GM19452 (cell line): ENCODE data around the gene MGST1.
"Not testable (repeated sequence)": the region's sequence is repeated elsewhere in the genome, so short reads cannot be mapped to it uniquely, and the experiment has no call there.

ENCODE experiments used
- ATAC-seq: cut with Tn5 transposase; IDR thresholded peaks from one replicate; pipeline ENCODE4 v1.9.1; 2021; ENCODE audit not compliant: unreplicated experiment

Gene MGST1

DNA sequence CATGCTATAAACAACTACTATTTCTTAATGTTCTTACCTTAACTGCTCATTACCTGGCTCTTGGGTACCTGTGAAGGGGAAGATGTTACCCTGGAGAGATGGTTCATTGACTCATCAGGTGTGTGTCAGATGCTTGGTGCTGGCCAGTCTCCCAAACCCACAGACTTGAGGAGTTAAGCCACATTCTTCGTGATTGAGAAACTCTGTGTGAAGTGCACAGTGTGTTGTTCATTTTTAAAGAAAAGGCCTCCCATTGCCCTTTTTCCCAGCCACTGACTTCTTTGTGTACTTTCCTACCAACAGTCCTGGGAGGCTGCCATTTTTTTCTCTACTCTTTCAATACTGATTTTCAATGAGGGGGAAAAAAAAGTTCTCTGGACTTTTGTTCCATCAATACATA is 3.2 kb downstream of the MGST1 start:
- ATAC-seq = no peak

DNA sequence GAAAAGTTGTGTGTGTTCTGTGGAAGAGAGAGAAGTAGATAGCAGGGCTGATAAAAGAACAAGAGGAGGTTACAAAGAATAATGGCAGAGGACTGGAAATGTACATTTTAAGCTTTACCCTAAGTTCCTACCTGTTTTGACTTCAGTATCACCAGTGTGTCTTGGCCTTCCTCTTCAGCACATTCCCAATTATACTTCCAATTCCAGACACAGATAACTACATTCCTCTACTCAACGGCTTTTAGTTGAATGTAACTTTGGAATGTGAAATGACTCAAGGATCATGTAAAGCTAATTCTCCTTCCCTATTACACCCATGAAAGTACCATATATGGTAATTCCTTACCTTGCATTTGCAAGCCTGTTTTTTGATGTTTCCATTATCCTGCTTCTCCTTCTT is 5.0 kb downstream of the MGST1 start:
- ATAC-seq = no peak

DNA sequence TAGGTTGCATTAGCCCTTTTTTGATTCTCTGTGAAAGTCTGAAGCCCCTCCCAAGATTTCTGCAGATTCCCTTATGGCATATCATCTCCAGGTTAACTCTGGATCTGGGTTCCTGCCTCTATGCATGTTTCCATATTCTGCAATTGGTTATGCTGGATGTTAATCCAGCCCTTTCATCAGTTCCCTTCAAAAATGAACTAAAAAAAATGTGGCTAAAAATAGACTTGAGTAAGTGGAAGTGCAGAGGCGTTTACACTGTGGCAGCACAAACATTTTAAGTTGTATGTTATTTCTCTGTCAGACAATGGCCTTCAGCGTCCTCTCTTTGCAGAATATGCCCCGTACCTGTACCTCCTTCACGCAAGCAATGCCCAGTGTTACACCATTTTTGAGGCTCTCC is 11.4 kb downstream of the MGST1 start:
- ATAC-seq = no peak

DNA sequence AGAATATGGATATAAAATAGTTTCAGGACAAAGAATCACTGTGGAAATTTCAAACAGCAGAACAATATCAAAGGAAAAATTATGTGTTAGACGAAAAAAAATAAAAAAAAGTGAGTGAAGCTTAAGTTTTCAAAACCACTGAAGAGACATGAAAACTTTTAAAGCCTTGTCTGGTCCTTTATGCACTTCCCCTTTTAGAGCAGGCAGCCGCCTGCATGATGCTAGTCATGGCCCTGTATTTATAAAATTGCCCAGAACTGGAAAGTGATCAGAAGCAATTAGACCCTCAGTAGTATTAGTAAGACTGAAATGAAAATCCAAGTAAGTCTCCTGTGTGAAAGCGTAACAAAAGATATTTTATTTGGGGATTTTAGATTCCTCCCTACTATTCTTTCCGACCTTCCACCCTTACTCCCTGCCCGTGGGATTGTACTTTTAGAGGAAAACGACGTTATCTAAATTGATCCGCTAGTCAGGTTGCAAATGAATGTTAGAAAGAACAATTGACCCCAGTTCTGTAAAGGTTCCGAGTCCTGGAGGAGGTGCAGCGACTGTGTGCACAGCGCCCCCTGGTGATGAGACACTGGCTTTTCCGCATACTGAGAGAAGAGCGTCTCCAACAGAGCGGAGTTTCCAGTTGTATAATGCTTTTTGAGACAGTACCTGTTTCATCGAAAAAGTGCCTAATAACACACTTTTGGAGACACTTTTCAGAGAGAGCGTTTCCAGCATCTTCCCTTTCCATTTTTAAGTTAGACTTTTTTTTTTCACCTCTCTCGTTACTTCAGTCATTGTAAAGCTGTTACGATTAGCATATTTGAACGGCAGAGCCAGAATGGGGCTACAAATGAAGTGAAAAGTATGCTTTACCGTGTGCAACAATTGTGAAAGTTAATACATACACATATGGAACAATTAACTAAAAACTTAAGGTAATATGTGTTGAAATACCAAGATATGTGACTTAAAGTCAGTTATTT is 12.4 kb downstream of the MGST1 start:
- ATAC-seq = no peak

DNA sequence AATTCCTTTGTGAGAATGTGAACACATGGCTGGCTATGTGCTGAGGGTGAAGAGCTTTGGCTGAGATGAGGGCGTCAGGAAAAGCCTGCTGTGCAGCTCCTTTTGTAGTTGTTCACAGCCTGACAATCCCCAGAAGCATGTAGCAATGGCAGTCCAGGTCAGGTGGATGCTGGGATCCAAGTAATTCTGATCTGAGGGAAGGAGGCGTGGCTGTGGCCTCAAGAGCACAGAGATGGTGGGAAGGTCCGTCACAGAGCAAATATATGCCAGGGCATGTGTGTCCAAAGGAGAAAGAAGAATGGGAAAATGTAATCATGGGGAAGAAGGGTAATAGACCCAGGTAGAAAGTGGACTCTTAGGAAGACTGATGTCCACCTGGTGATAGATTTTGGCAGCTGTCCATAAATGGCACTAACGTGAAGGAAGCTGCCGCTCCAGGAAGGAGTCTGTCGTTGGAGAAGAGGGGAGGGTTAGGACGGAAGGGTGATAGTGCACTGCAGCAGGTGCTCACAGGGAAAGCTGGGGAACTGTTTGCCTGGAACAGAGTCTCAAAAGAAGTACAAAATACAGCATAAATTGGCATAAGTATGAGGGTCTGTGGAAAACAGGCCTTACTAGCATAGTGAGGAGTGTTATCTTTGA is 13.8 kb downstream of the MGST1 start:
- ATAC-seq = no peak

DNA sequence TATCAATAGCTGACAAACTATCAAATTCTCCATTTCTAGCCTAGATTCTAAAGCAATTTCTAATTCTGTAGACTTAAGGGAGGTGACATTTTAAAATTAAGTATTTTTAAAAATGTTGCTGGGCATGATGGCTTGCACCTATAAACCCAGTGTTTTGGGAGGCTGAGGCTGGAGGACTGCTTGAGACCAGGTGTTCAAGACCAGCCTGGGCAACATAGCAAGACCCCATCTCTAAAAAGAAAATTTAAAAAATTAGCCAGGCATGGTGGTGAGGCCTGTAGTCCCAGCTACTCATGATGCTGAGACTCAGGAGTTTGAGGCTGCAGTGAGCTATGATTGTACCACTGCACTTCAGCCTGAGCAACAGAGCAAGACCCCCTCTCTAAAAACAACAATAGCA is 15.1 kb downstream of the MGST1 start:
- ATAC-seq = no peak

DNA sequence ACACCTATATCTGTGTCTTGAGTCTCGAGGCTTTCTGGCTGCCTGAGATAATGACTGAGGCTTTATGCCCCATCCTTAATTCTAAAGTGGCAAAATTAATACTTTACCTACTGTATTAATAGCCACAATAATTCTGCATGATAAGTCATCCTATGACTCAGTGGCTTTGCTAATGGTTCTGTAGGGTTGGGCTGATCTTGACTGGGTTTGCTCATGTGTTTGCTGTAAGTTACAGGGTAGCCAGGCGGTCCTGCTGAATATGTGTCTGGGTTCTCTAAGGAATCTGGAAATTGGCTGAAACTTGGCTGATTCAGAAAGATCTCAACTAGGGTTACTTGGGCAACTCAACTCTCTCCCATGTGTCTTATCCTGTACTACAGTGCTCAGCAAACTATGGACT is 21.7 kb downstream of the MGST1 start:
- ATAC-seq = no peak

DNA sequence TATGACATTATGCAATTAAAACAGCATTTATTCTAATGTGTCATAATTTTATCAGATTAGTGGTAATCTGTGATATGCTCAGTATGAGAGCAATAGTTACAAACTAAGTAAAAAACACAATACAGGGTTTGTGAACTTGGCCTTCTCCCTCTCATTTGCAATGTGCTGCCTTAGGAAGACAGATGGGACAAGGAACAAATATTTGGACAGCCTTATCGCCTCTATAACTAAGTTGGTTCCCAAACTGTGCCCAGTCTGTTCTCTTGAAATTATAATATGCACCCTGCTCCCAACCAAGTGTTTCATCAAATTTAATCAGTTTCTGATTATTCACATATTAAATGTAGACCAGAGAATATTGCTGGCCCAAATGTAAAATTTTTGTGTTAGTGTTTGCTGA is 22.7 kb downstream of the MGST1 start:
- no peak for ATAC-seq

DNA sequence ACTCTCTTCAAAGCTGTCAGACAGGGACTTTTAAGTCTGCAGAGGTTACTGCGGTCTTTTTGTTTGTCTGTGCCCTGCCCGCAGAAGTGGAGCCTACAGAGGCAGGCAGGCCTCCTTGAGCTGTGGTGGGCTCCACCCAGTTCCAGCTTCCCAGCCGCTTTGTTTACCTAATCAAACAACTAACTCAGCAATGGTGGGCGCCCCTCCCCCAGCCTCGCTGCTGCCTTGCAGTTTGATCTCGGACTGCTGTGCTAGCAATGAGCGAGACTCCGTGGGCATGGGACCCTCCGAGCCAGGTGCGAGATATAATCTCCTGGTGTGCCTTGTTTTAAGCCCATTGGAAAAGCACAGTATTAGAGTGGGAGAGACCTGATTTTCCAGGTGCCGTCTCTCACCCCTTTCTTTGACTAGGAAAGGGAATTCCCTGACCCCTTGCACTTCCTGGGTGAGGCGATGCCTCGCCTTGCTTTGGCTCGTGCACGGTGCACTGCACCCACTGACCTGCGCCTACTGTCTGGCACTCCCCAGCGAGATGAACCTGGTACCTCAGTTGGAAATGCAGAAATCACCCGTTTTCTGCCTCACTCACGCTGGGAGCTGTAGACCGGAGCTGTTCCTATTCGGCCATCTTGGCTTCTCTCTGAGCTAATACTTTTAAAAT is 35.3 kb downstream of the MGST1 start:
- ATAC-seq = not testable (repeated sequence)

DNA sequence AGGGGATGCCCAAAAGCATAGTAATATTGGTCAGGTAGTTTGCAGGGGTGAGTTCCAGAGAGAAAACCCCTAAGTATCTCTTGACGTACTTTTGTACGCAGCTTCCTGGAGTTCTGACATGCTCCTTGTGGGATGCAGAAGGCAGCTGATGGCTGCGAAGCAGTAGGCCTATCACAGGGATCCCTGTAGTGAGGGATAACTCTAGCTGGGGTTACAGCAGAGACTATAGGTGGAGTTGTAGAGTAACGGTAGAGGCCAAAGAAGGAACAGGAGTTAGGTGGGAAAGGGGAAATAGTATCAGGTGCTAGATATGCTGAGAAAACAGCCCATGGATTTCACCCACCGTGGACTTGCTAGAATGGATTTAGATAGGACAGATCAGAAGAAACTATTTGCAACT is 37.3 kb downstream of the MGST1 start:
- ATAC-seq = no peak

DNA sequence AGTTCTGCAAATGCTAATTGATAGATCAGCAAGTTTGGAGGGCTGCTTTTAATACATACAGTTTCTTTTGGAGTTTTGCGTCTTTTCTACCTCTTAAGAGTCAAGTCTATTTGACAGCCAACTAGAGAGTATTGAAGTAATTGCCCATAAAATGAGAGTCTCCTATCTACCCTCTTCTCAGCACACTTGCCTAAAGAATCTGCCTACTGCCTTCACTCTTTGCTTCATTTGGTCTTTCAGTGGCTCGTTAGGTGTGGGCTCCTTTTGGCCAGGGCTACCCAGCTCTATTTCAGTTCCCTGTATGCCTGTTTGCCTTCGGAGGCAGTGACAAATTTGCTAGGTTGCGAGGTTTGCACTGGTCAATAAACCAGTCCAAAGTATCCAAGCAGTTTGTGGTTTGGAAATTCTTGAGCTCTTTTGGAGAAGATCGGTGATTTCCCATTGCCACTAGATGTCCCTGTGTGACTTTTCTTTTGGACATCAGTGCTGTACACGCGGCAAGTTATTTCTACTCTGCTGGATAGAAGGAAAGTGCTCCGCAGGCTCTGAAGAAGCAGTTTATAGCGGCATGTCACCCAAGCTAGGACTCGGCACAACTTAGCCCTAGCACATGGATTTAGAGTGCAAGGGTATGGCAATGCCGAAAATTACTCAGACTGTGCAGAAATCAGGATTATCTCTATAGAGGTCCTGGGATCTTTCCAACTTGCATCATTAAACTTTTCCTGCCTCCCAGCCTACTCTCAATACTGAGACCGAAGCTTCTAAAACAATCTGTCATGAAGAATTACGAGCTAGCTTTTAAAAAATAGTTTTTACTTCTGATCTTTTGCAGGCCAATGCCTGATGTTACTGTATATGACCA is 38.6 kb downstream of the MGST1 start:
- no peak for ATAC-seq

DNA sequence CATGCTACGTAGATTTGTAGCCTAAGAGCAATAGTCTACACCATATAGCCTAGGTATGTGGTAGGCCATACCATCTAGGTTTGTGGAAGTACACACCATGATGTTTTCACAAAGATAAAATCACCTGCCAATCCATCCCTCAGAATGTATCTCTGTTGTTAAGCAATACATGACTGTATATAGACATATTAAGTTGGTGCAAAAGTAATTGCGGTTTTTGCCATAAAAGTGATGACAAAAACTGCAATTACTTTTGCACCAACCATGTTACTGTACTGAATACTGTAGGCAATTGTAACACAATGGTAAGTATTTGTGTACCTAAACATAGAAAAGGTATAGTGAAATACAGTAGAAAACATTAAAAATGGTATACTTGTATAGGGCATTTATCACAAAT is 40.5 kb downstream of the MGST1 start:
- no peak for ATAC-seq

DNA sequence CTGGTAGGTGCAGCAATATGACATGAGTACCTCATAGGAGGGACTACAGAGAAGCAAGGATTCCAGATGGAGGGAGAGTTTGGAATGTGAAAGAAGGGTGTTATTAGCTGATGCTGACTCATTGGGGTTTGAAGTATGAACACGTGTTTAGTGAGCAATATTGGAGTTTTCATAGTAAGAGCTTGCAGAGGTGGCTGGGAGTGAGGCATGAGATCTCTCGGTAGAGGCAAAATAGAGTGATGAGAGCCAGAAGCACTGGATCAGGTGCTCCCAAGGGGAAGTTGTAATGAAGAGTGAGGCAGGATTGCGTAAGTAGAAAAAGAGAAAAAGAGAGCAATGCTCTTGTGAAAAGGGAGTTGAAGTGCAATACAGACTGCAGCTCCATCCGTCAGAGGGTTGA is 42.1 kb downstream of the MGST1 start:
- no peak for ATAC-seq

DNA sequence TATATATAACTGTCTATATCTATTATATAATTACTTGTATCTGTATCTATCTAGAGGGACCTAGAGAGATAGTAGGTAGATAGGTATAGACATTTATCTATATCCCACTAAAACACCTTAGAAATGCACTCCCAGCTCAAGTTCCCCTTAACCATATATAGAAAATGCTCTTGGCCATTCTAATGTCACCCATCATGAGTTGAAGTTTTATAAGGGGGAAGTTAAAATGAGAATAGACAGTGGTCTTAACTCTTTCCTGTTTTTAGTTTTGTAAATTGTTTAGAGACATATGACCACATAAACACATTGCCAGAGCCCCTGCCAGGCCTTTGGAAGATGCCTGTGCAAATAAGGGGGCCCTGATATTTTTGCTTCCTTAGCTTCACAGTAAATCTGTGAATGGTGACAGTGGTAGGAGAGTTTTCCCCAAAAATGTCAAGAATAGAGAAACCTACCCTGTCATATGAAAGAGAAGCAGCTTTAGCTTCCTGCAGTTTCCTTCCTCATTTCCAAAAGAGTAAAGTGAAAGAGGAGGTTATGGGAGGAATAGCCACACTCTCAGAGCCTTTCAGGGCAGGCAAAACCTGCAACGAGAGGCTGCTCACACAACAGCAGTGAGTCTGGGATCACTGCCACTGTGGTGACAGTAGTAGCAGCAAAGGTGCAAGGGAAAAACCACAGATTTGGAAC is 45.5 kb downstream of the MGST1 start:
- no peak for ATAC-seq

DNA sequence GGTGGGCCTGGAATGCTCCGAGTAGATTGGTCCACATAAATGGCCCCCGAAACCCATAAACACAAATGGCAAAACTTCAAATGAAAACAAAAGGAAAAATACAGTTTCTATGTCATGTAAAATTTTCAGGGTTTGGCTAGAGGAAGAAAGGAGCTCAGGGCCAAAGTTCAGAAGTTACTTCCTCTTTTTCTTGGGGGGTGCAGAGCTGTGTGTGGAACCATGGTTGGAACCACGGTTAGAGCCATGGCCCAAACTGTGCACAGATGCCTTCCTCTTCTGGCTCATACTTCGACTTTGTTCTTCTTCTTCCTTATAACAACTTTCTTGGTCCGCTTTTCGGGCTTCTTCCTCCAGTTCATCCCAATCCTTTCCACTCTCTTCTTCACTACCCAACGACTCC is 51.7 kb downstream of the MGST1 start:
- no peak for ATAC-seq

DNA sequence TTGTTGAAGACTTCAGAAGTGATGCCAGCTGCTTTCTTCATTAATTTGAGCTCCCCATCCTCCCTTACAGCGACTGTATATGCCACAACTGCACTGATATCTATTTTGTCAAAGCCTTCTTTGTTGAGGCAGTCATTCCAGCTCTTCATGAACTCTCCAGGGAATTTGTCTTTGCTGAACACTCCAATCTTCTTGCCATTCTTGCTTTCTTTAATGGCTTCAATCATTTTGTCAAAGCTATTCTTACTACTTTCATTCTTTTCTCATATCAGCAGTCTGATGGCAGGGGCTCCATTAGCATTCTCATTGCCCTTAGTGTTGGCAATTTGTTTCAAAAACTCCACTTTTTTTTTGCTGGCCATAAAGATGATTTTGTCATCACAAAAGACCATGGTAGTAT is 54.4 kb downstream of the MGST1 start:
- not testable (repeated sequence) for ATAC-seq

DNA sequence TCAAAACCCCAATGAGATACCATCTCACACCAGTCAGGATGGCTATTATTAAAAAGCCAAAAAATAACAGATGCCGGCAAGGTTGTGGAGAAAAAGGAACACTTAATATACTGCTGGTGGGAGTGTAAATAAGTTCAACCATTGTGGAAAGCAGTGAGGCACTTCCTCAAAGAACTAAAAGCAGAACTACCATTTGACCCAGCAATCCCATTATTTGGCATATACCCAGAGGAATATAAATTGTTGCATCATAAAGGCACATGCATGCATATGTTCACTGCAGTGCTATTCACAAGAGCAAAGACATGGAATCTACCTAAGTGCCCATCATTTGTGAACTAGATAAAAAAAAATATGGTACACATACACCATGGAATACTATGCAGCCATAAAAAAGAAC is 59.9 kb downstream of the MGST1 start:
- ATAC-seq = no peak
